GM21526 (cell line): Measurements from ENCODE around the gene NSUN3.

Experiments used
- ATAC-seq: cut with Tn5 transposase; IDR thresholded peaks from one replicate; pipeline ENCODE4 v1.9.1; 2021; ENCODE audit warnings: moderate library complexity; ENCODE audit not compliant: unreplicated experiment, low FRiP score

The NSUN3 gene

GRCh38 chr3:94117729-94118128 is 54.9 kb downstream of the NSUN3 start:
- ATAC-seq, result no peak

- no peak for ATAC-seq
These were observed 55.5 kb downstream of the NSUN3 start for GRCh38 chr3:94118390-94118789.

GRCh38 chr3:94121161-94121560 is 58.3 kb downstream of the NSUN3 start:
- ATAC-seq, result no peak

- no peak for ATAC-seq
These were observed 64.3 kb downstream of the NSUN3 start for GRCh38 chr3:94127115-94127514.

GRCh38 chr3:94130690-94131089 is 67.8 kb downstream of the NSUN3 start:
- no peak for ATAC-seq

GRCh38 chr3:94132777-94133176 is 69.9 kb downstream of the NSUN3 start:
- ATAC-seq, result no peak

GRCh38 chr3:94136133-94136532 is 73.3 kb downstream of the NSUN3 start:
- no peak for ATAC-seq

GRCh38 chr3:94137377-94137776 is 74.5 kb downstream of the NSUN3 start:
- no peak for ATAC-seq

GRCh38 chr3:94146455-94146854 is 83.6 kb downstream of the NSUN3 start:
- no peak for ATAC-seq

- ATAC-seq, result no peak
These were observed 84.2 kb downstream of the NSUN3 start for GRCh38 chr3:94147012-94147411.

GRCh38 chr3:94150113-94150512 is 87.3 kb downstream of the NSUN3 start:
- no peak for ATAC-seq

- ATAC-seq, result no peak
These were observed 93.8 kb downstream of the NSUN3 start for GRCh38 chr3:94156626-94157025.

- ATAC-seq, result no peak
These were observed 95.7 kb downstream of the NSUN3 start for GRCh38 chr3:94158512-94158911.

GRCh38 chr3:94159062-94159828 is 96.4 kb downstream of the NSUN3 start:
- no peak for ATAC-seq

GRCh38 chr3:94162700-94163099 is 99.8 kb downstream of the NSUN3 start:
- ATAC-seq, result no peak

GRCh38 chr3:94167346-94167745 is 104.5 kb downstream of the NSUN3 start:
- no peak for ATAC-seq

GRCh38 chr3:94167796-94168195 is 104.9 kb downstream of the NSUN3 start:
- no peak for ATAC-seq

- ATAC-seq, result no peak
These were observed 109.1 kb downstream of the NSUN3 start for GRCh38 chr3:94171954-94172353.

GRCh38 chr3:94172695-94173310 is 109.9 kb downstream of the NSUN3 start:
- ATAC-seq, result no peak

- ATAC-seq, result no peak
These were observed 111.0 kb downstream of the NSUN3 start for GRCh38 chr3:94173673-94174434.

GRCh38 chr3:94175677-94176076 is 112.8 kb downstream of the NSUN3 start:
- ATAC-seq, result no peak
